ENCODE results near the gene CPTP. TPM values are rescaled to one million over a fixed set of nuclear protein-coding genes. Genes with fewer than 3 reads are reported as not detected.

Gene CPTP
- total and polyA plus RNA-seq, 2 of the 13 experiments (the other 11 are each of a cell fraction or from before 2014, with no cell fraction given) = 5.5 to 9.3 TPM

- no peak for TF ChIP-seq ZNF788 (CRISPR knock-in tag; IDR thresholded peaks at IDR 0.05; ENCODE audit: borderline replicate concordance)
- TF ChIP-seq NR1H2 (CRISPR knock-in tag; IDR thresholded peaks at IDR 0.05; ENCODE audit: borderline replicate concordance, low read depth) = no peak
- no peak for TF ChIP-seq KAT8 (CRISPR knock-in tag; IDR thresholded peaks at IDR 0.05)
- TF ChIP-seq ZFP90 (CRISPR knock-in tag; IDR thresholded peaks at IDR 0.05; ENCODE audit: borderline replicate concordance) = no peak
- no peak for TF ChIP-seq REST (IDR thresholded peaks at IDR 0.05; ENCODE audit: borderline replicate concordance in 1 of 2, low read depth in 1 of 2, low read length in 2 of 2)
- TF ChIP-seq ZEB1 (IDR thresholded peaks at IDR 0.05; ENCODE audit: insufficient replicate concordance, low read depth) = no peak
- no peak for TF ChIP-seq E2F1 (CRISPR knock-in tag; IDR thresholded peaks at IDR 0.05)
- TF ChIP-seq RBM22 (optimal IDR thresholded peaks at IDR 0.05; ENCODE audit: low read length) = no peak
- TF ChIP-seq ZNF12 (CRISPR knock-in tag; IDR thresholded peaks at IDR 0.05) = no peak
- no peak for TF ChIP-seq HMGA1 (CRISPR knock-in tag; conservative IDR thresholded peaks at IDR 0.05)
- no peak for TF ChIP-seq ZNF652 (CRISPR knock-in tag; IDR thresholded peaks at IDR 0.05; ENCODE audit: borderline replicate concordance, low read depth)
- TF ChIP-seq NFAT5 (CRISPR knock-in tag; IDR thresholded peaks at IDR 0.05) = no peak
- TF ChIP-seq RBFOX2 (IDR thresholded peaks at IDR 0.05; ENCODE audit: low read depth, low read length) = peak; percentile 57
- TF ChIP-seq MNT (IDR thresholded peaks at IDR 0.05) = peak; percentile 58
- TF ChIP-seq ZSCAN25 (CRISPR knock-in tag; IDR thresholded peaks at IDR 0.05) = peak; percentile 56; the same call in 1 of the 2 replicates
- TF ChIP-seq ZKSCAN1 (IDR thresholded peaks at IDR 0.05; ENCODE audit: low read length) = no peak
- TF ChIP-seq KLF16 (CRISPR knock-in tag; IDR thresholded peaks at IDR 0.05) = 0 out of 4 replicates have a peak, but pooled peaks of 1 of the 2 experiments have one; percentile 45
- TF ChIP-seq PRMT3 (CRISPR knock-in tag; IDR thresholded peaks at IDR 0.05; ENCODE audit: borderline replicate concordance, low read depth) = no peak
These were observed 16.4 kb downstream of the CPTP start (continued) for GRCh38 chr1:1340791-1341548.
